H9 (cell line): ENCODE measurements around the gene RPS26. TPM values are rescaled to one million over a fixed set of nuclear protein-coding genes. Genes with fewer than 3 reads are reported as not detected.

ENCODE experiments used
- DNase-seq: peaks from one replicate; pipeline ENCODE4 v3.0.0-alpha.2; 2017
- H2AFZ ChIP-seq: one replicate; pipeline ENCODE4 v1.6.1; 2013; ENCODE audit warnings: mild to moderate bottlenecking, low read length, control low read depth, moderate library complexity
- H2AK5ac ChIP-seq: 2 replicates; pipeline ENCODE4 v1.6.1; 2013; ENCODE audit warnings: low read length, control low read depth, mixed read lengths; ENCODE audit not compliant: insufficient read length
- H2BK120ac ChIP-seq: one replicate; pipeline ENCODE4 v1.6.1; 2013; ENCODE audit warnings: low read depth, mild to moderate bottlenecking, low read length, control low read depth, inconsistent platforms; ENCODE audit not compliant: poor library complexity, severe bottlenecking
- H2BK12ac ChIP-seq: 2 replicates; pipeline ENCODE4 v1.6.1; 2013; ENCODE audit warnings: low read length, control low read depth, mixed read lengths, low read depth; ENCODE audit not compliant: insufficient read length
- H2BK15ac ChIP-seq: 2 replicates; pipeline ENCODE4 v1.6.1; 2013; ENCODE audit warnings: low read depth, low read length, control low read depth
- H2BK20ac ChIP-seq: one replicate; pipeline ENCODE4 v1.6.1; 2013; ENCODE audit warnings: low read depth, mild to moderate bottlenecking, low read length, control low read depth, inconsistent platforms; ENCODE audit not compliant: poor library complexity, severe bottlenecking
- H2BK5ac ChIP-seq: 2 replicates; pipeline ENCODE4 v1.6.1; 2013; ENCODE audit warnings: low read length, control low read depth, mixed read lengths; ENCODE audit not compliant: insufficient read length
- H3K14ac ChIP-seq: 2 replicates; pipeline ENCODE4 v1.6.1; 2013; ENCODE audit warnings: low read length, control low read depth; ENCODE audit not compliant: insufficient read depth
- H3K18ac ChIP-seq: 2 replicates; pipeline ENCODE4 v1.6.1; 2013; ENCODE audit warnings: low read depth, mild to moderate bottlenecking, mixed read lengths, low read length, control low read depth; ENCODE audit not compliant: insufficient read length
- H3K23ac ChIP-seq: 2 replicates; pipeline ENCODE4 v1.6.1; 2013; ENCODE audit warnings: low read length, control low read depth, mixed read lengths, low read depth; ENCODE audit not compliant: insufficient read length
- H3K23me2 ChIP-seq: 2 replicates; pipeline ENCODE4 v1.6.1; 2013; ENCODE audit warnings: low read depth, mild to moderate bottlenecking, mixed read lengths, low read length, control low read depth; ENCODE audit not compliant: insufficient read length, poor library complexity, severe bottlenecking
- H3K27ac ChIP-seq: 2 replicates; pipeline ENCODE4 v1.5.1; 2013; ENCODE audit warnings: low read length, control low read depth, mixed read lengths, low read depth; ENCODE audit not compliant: insufficient read length
- H3K27me3 ChIP-seq: 2 replicates; pipeline ENCODE4 v1.6.1; 2013; ENCODE audit warnings: low read length, control low read depth, inconsistent platforms; ENCODE audit not compliant: insufficient read depth
- H3K4ac ChIP-seq: 2 replicates; pipeline ENCODE4 v1.6.1; 2013; ENCODE audit warnings: low read depth, mild to moderate bottlenecking, control low read depth, inconsistent platforms, low read length, moderate library complexity
- H3K4me1 ChIP-seq: 2 replicates; pipeline ENCODE4 v1.6.1; 2013; ENCODE audit warnings: low read length, control low read depth, inconsistent platforms; ENCODE audit not compliant: insufficient read depth
- H3K4me2 ChIP-seq: 2 replicates; pipeline ENCODE4 v1.6.1; 2013; ENCODE audit warnings: low read length, control low read depth, mixed read lengths; ENCODE audit not compliant: insufficient read length, insufficient read depth
- H3K56ac ChIP-seq: 2 replicates; pipeline ENCODE4 v1.6.1; 2013; ENCODE audit warnings: low read depth, mild to moderate bottlenecking, mixed read lengths, low read length, control low read depth; ENCODE audit not compliant: insufficient read length
- H3K79me1 ChIP-seq: 2 replicates; pipeline ENCODE4 v1.6.1; 2013; ENCODE audit warnings: low read depth, mild to moderate bottlenecking, moderate library complexity, low read length, control low read depth, inconsistent platforms; ENCODE audit not compliant: insufficient read depth, poor library complexity, severe bottlenecking
- H3K79me2 ChIP-seq: 2 replicates; pipeline ENCODE4 v1.6.1; 2013; ENCODE audit warnings: low read length, control low read depth, inconsistent platforms; ENCODE audit not compliant: insufficient read depth
- H3K9ac ChIP-seq: 2 replicates; pipeline ENCODE4 v1.6.1; 2013; ENCODE audit warnings: low read length, control low read depth, mixed read lengths; ENCODE audit not compliant: insufficient read length; ENCODE audit errors: extremely low read depth
- H3K9me3 ChIP-seq: one replicate; pipeline ENCODE4 v1.6.1; 2013; ENCODE audit warnings: low read depth, low read length, inconsistent platforms; ENCODE audit not compliant: control insufficient read depth
- H3T11ph ChIP-seq: one replicate; pipeline ENCODE4 v1.6.1; 2013; ENCODE audit warnings: mild to moderate bottlenecking, low read length, control low read depth, inconsistent platforms
- H4K20me1 ChIP-seq: one replicate; pipeline ENCODE4 v1.6.1; 2013; ENCODE audit not compliant: control insufficient read depth, insufficient read length, insufficient read depth
- H4K5ac ChIP-seq: 2 replicates; pipeline ENCODE4 v1.6.1; 2013; ENCODE audit warnings: low read depth, mild to moderate bottlenecking, mixed read lengths, low read length, control low read depth; ENCODE audit not compliant: insufficient read length
- H4K8ac ChIP-seq: replicated peaks from 2 replicates; pipeline ENCODE4 v1.6.1; 2013; ENCODE audit warnings: low read length, control low read depth, mixed read lengths, low read depth; ENCODE audit not compliant: insufficient read length
- H4K91ac ChIP-seq: 2 replicates; pipeline ENCODE4 v1.6.1; 2013; ENCODE audit warnings: low read depth, mild to moderate bottlenecking, moderate library complexity, mixed read lengths, low read length, control low read depth; ENCODE audit not compliant: insufficient read length
- H3K27ac Mint-ChIP-seq, 3 experiments: 2 replicates in 2 of 3; 3 replicates in 1 of 3; pipeline ENCODE4 v1.8.0; 2020 to 2021; ENCODE audit warnings: mixed read lengths in 3 of 3, mild to moderate bottlenecking in 1 of 3, moderate library complexity in 1 of 3
- H3K27me3 Mint-ChIP-seq: 2 replicates; pipeline ENCODE4 v1.8.0; 2021; ENCODE audit warnings: low read depth, mild to moderate bottlenecking, moderate library complexity, mixed read lengths
- H3K36me3 Mint-ChIP-seq, 3 experiments: 2 replicates in 2 of 3; 3 replicates in 1 of 3; pipeline ENCODE4 v1.8.0; 2020 to 2021; ENCODE audit warnings: low read depth in 3 of 3, mixed read lengths in 3 of 3; ENCODE audit not compliant: insufficient read depth in 1 of 3
- H3K4me1 Mint-ChIP-seq, 2 experiments: 2 replicates each; pipeline ENCODE4 v1.8.0; 2020; ENCODE audit warnings: mixed read lengths in 2 of 2
- H3K4me3 Mint-ChIP-seq, 2 experiments: 2 replicates in 1 of 2; 3 replicates in 1 of 2; pipeline ENCODE4 v1.8.0; 2020 to 2021; ENCODE audit warnings: mild to moderate bottlenecking in 2 of 2, mixed read lengths in 2 of 2, moderate library complexity in 1 of 2
- H3K9me3 Mint-ChIP-seq, 2 experiments: 2 replicates in 1 of 2; 3 replicates in 1 of 2; pipeline ENCODE4 v1.8.0; 2020; ENCODE audit warnings: mild to moderate bottlenecking in 2 of 2, mixed read lengths in 2 of 2, moderate library complexity in 1 of 2
- WGBS: extraction: QIAGEN DNeasy Blood & Tissue Kit; methylation state at CpG from one replicate; pipeline ENCODE4 v1.1.7; 2013; ENCODE audit warnings: missing lambda C conversion rate, low lambda C conversion rate, mixed read lengths; ENCODE audit not compliant: insufficient read length; ENCODE audit errors: extremely low coverage; 5-methylcytosine and 5-hydroxymethylcytosine counted together
- total RNA-seq: library from RNA; stranded (reverse); gene quantifications from 2 replicates; pipeline ENCODE4 v1.2.1, GENCODE V29; 2021
- TF ChIP-seq, protein P1 (sequence below): fragments of 200-600 bp; sonication (generic); conservative IDR thresholded peaks from 3 replicates; pipeline ENCODE4 v1.8.0; 2021; ENCODE audit warnings: antibody characterized with exemption, mild to moderate bottlenecking

Gene RPS26
- total RNA-seq, 1 experiment from 2014 or later = 51.9 TPM

DNA sequence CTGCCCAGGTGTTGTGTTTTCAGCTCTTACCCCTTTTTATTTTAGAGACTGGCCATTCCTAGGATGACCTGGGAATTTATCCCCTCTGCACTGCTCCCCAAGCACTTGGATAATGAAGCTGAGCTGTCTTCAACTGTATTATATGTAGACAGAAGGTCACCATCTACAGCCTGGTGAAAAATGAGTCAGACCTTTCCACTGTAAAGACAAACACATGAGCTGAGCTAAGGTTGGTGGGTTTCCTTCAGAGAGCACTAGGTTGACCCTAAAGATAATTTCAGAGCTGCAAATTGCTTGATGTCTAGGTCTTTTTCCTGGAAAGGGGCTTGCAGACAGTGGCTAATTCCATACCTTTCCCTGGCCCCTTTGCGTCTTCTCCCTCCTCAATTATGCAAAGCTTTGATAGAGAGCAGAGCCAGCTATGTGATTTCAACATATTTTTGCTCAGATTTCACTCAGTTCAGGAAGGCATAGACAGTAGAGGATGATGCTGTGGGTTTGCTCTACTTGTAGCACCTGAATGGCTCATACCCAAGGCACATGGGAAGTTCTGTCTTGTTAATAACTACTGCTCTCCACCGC lies 30.1 kb upstream of the RPS26 start:
- Histone ChIP-seq H3K4ac (no peak overlapping the region), H3T11ph (no peak overlapping the region), H4K91ac (no peak overlapping the region), H3K9me3 (no peaks in the 10 kb centered on the region), H2BK120ac (no peak overlapping the region), H2AFZ (no peak overlapping the region), H3K23ac (no peak overlapping the region), H2AK5ac (no peak overlapping the region), H3K79me1 (no peaks in the 10 kb centered on the region), H3K9ac (no peak overlapping the region), H2BK12ac (no peak overlapping the region), H3K23me2 (peaks cover 7% of the 10 kb centered on the region), H2BK15ac (no peak overlapping the region), H2BK5ac (no peak overlapping the region), H3K27ac (no peak overlapping the region), H3K56ac (no peak overlapping the region), H4K8ac (no peak overlapping the region), H3K79me2 (no peaks in the 10 kb centered on the region), H3K4me1 (no peaks in the 10 kb centered on the region), H4K20me1 (no peaks in the 10 kb centered on the region), H3K27me3 (no peaks in the 10 kb centered on the region), H3K18ac (no peak overlapping the region), H4K5ac (no peak overlapping the region), H2BK20ac (no peak overlapping the region), H3K14ac (no peak overlapping the region), H3K4me2 (no peak overlapping the region)
- H3K36me3 Mint-ChIP-seq = peaks cover 2 to 11% (median 4%) of the 10 kb centered on the region in 3 experiments; a peak in 5 of 7 replicates
- WGBS = no CpG with 5 or more reads among the region's 2 CpGs
- TF ChIP-seq, protein P1, sequence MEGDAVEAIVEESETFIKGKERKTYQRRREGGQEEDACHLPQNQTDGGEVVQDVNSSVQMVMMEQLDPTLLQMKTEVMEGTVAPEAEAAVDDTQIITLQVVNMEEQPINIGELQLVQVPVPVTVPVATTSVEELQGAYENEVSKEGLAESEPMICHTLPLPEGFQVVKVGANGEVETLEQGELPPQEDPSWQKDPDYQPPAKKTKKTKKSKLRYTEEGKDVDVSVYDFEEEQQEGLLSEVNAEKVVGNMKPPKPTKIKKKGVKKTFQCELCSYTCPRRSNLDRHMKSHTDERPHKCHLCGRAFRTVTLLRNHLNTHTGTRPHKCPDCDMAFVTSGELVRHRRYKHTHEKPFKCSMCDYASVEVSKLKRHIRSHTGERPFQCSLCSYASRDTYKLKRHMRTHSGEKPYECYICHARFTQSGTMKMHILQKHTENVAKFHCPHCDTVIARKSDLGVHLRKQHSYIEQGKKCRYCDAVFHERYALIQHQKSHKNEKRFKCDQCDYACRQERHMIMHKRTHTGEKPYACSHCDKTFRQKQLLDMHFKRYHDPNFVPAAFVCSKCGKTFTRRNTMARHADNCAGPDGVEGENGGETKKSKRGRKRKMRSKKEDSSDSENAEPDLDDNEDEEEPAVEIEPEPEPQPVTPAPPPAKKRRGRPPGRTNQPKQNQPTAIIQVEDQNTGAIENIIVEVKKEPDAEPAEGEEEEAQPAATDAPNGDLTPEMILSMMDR = no peak
- H3K27me3 Mint-ChIP-seq = no peaks in the 10 kb centered on the region
- no peak overlapping the region for H3K27ac Mint-ChIP-seq
- no peaks in the 10 kb centered on the region for H3K9me3 Mint-ChIP-seq
- H3K4me3 Mint-ChIP-seq = no peak overlapping the region
- no peak for DNase-seq
- H3K4me1 Mint-ChIP-seq = peaks cover 6 to 13% of the 10 kb centered on the region in 2 experiments
